ENCODE measurements around the gene RBPJ.
"Not testable (repeated sequence)": the region's sequence is repeated elsewhere in the genome, so short reads cannot be mapped to it uniquely, and the experiment has no call there.

The RBPJ gene

DNA sequence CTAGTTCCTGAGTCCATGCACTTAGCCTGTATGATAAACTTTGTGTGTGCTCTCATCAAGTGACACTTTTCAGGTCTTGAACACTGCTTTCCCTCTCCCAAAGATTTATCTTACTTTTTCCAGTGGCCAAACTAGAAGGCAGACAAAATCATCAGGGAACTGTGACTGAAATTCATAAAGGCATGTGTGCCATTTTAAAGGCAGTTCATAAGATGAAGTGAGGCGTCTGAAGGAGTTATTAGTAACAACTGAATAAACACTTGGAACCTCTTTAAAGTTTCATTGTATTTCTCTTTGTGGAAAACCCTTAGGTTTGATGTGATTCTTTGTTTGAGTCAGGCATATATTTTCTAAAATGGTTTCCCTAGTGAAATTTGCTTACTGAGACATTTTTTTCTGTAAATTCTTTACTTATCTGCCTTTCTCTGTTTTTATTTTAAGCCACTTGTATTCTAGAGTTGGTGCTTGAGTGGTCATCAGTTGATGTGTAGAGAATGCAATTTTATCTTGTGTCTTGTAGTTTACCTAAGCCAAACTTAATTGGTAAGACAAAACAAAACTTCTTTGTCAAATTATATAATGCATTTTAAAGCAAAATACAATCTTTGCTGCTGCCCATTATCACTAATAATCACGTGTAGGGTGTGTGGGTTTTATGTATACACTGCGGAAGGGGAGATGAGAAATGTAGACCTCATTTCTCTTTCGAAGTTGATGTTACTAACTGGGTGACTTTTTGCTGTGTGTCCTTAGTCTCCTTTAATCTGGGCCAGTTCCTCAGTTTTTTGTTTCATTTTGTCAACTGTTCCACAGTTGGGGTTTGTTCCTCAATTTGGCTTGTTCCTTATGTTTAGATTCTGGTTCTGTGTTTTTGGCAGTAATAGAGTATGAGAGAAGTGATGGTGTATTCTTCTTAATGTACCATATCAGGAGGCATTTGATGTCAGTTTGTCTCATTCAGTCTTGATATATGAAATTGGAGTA is 56.8 kb downstream of the RBPJ start:
- no peak for DNase-seq

- DNase-seq: no peak
Measured at GRCh38 chr4:26379837-26380236, 59.0 kb downstream of the RBPJ start.

GRCh38 chr4:26380740-26381139 is 59.9 kb downstream of the RBPJ start:
- no peak for DNase-seq

- no peak for DNase-seq
Measured at GRCh38 chr4:26384380-26385057, 63.7 kb downstream of the RBPJ start.

- no peak for DNase-seq
Measured at GRCh38 chr4:26385690-26386089, 64.9 kb downstream of the RBPJ start.

- DNase-seq: no peak
Measured at GRCh38 chr4:26386386-26386785, 65.6 kb downstream of the RBPJ start.

DNA sequence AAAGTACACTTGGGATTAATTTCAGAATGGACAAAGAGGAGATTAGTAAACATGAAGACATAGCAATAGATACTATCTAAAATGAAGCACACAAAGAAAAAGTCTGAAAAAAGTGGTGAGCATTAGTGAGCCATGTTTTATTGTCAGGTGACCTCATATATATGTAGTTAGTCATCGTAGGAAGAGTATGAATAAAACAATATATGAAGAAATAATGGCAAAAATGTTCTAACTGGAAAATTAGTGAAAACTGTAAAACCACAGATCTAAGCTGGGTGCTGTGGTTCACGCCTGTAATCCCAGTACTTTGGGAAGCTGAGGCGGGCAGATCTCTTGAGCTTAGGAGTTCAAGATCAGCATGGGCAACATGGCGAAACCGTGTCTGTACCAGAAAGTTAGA is 67.9 kb downstream of the RBPJ start:
- DNase-seq: no peak

- DNase-seq: no peak
Measured at GRCh38 chr4:26397086-26397485, 76.3 kb downstream of the RBPJ start.

GRCh38 chr4:26400132-26400531 is 79.3 kb downstream of the RBPJ start:
- DNase-seq: no peak

- DNase-seq: not testable (repeated sequence)
Measured at GRCh38 chr4:26402017-26402416, 81.2 kb downstream of the RBPJ start.

GRCh38 chr4:26402458-26402857 is 81.6 kb downstream of the RBPJ start:
- DNase-seq: no peak

GRCh38 chr4:26404743-26405206 is 84.0 kb downstream of the RBPJ start:
- no peak for DNase-seq

DNA sequence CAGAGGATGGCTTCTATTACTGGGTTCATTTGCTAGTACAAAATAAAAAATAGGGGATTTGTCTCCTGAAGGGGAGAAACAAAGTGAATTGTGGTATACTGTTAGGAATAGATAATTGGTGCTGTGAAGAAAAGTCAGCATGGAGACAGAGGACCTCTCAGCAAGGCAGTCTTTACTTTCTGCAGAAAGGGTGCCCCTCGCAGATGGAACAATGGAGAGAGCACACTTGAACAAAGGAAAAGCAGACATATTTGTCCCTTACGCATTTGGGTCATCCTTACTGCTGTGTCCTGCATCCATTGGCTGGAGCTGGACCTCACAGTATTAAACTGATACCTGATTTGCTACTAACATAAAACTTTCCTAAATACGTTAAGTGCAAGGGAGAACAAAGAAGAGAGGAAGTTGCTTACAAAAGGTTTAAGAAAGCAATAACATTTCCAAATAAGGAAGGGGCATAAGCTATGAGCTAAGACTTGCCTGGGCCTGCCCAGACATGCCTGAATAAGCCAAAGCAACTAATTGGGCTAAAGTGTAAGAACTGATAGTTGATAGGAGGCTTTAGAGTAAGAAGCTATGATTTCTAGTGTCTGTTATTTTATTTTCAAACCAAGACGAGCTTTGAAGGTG is 85.6 kb downstream of the RBPJ start:
- no peak for DNase-seq

DNA sequence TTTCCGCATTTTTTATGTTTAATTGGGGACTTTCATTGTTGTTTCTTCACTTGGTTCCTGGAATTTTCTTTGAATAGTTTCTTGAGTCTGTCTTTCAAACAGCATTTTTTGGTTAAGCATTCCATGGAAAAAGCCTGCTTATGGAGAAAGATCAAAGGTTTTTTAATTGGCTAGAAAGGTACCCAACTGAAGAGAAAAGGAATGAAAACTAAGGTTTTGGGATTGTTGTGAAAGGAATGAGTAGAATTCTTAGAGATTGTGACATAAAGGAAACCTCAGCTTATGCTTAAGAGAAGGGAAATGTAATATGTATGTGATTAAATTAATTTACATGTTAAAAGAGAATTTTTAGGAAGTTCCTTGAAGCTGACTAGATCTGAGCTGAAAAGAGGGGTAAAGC is 86.7 kb downstream of the RBPJ start:
- no peak for DNase-seq

- peak; percentile 44 for DNase-seq
Measured at GRCh38 chr4:26410385-26411293, 89.8 kb downstream of the RBPJ start.

- DNase-seq: no peak
Measured at GRCh38 chr4:26412381-26413372, 91.9 kb downstream of the RBPJ start.

DNA sequence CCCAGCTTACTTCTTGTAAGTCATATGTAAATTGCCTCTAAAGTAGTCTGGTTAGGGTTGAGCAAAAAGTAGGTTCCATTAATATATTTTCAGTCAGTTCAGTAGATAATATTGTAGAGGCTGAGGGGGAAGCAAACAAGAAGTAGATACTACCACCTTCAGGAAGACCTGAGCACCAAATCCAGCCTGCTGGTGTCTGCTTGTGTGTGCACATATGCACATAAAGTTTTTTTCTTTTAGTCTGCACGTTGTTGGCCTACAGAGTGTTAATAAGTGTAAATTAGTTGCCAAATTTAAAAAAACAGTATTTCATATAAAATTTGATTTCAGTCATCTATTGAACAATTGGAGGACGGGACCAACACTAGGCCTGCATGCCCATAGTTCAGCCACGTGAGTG is 92.8 kb downstream of the RBPJ start:
- no peak for DNase-seq

DNA sequence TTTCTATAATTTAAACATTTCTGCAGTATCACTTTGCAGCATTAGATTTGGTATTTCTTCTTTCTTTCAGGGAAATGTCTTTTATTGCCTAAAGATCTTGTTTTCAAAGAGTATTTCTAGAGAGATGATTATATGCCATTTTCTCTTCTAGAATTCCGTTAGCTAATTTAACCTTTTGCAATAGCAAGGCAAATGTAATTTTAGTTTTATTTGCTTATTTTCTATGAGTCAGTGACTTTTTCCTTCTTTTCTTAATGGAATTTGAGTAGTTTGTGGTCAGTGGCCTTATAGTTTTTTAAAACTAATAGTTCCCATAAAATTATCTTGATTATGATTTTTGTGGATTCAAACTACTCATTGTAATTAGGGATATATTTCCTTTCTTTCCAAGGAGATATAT is 97.3 kb downstream of the RBPJ start:
- no peak for DNase-seq

GRCh38 chr4:26418850-26419249 is 98.0 kb downstream of the RBPJ start:
- no peak for DNase-seq

DNA sequence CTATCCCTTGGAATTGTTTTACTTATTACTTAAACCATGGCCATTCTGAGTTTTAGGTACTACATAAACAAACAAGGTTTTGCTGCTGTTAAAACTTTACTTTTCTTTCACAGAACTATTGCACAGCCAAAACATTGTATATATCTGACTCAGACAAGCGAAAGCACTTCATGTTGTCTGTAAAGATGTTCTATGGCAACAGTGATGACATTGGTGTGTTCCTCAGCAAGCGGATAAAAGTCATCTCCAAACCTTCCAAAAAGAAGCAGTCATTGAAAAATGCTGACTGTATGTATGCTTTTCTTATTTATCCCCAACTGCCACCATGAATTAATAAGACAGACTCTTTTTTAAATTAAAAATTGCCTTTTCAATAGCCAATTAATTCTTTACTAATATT is 99.6 kb downstream of the RBPJ start:
- DNase-seq: no peak

- no peak for DNase-seq
Measured at GRCh38 chr4:26420913-26421312, 100.1 kb downstream of the RBPJ start.

All from NCI-H1694 (cell line).